HG03521 (cell line): Measurements from ENCODE around the gene TIMMDC1.
"Not testable (repeated sequence)": the region's sequence is repeated elsewhere in the genome, so short reads cannot be mapped to it uniquely, and the experiment has no call there.

ENCODE experiments used
- ATAC-seq: cut with Tn5 transposase; IDR thresholded peaks from one replicate; pipeline ENCODE4 v1.9.1; 2021; ENCODE audit warnings: mild to moderate bottlenecking, moderate library complexity; ENCODE audit not compliant: unreplicated experiment

Gene TIMMDC1

GRCh38 chr3:119553823-119554415 lies 55.6 kb downstream of the TIMMDC1 start:
- ATAC-seq = no peak

DNA sequence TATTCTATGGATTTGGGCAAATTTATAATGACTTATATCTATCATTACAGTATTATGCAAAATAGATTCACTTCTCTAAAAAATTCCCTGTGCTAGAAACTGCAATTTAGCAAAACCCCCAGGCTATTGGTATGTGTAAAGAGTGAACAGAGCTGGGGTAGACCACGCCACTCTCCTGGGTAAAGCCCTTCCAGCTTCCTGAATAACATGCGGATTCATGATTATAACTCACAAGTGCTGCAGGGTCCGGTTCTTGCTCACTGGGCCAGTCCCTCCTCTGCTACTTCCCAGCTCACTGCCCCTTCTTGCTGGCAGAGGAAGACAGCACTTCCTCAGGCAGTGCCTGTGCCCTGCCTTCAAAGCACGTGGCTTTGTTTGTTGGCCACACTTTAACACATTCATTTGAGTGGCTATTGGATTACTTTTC lies 57.0 kb downstream of the TIMMDC1 start:
- no peak for ATAC-seq

- ATAC-seq = no peak
Observed at GRCh38 chr3:119555929-119556328, 57.6 kb downstream of the TIMMDC1 start.

DNA sequence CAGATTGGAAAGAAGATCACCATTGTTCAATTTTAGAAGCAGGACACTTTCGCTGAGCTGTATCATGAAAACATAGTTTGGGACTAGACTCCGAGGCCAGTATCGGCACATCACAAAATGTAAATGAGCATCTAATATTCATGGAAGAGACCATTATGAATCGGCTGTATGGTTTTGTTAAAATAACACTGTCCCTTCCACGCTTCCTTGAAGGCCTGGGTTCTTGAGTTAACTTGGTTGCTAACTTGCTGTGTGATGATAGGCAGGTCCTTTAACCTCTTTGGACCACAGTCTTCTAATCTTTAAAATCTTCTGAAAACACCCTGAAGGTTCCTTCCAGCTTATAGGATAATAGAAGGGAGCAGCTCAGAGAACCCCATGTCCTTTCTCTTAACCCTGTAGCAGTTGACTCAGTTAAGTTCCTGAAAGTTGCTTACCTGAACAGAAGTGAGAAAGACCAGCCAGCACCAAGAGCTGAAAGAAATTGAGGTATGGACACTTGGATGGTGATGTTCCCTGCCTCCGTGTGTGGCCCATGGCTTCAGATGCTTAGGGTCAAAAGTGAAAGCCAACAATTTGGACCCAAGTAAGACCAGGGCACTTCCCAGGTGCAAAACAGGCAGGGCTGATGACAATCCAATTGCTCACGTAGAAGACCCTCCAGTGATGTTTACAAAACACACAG lies 59.0 kb downstream of the TIMMDC1 start:
- no peak for ATAC-seq

DNA sequence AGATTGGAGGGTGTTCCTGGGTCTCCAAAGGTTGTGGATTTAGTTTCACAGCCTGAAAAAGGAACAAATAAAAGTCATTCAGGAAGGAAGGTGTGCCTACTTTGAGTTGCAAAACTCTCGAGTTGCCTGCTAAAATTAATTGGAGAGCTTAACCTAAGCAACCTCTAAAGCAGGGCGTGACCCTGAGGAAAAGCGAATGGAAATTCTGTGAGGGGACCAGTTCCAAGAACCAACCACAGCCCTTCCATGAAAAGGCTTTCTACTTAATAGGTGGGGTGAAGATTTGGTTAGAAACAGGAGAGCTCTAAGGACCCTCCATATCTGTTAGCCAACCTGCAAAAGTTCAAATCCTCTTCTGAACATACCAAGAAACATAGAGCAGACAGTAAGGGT lies 59.5 kb downstream of the TIMMDC1 start:
- ATAC-seq = no peak

DNA sequence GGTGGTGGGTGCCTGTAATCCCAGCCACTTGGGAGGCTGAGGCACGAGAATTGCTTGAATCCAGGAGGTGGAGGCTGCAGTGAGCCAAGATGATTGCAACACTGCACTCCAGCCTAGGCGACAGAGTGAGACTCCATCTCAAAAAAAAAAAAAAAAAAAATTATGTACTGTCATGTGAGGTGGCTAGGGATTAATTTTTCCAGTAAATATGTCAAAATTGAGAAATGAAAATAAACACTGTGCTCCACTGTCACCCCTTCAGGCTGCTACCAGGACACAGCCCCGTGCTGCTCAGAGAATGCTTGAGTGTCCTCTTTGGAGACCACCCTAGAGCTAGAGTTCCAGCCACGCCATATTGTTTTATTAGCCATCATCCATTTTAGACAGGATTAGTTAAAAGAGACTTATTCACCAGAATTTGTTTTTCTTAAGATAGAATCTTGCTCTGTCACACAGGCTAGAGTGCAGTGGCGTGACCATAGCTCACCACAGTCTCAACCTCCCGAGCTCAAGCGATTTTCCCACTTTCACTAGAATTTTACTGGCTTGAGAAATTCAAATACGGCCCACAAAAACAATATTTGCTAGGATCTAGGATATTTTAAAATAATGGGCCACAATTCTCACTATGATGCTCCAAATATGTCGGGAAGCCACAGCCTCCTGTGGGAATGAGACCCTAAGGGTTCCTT lies 60.4 kb downstream of the TIMMDC1 start:
- ATAC-seq = no peak

- peak; percentile 61 for ATAC-seq
Observed at GRCh38 chr3:119559441-119559963, 61.2 kb downstream of the TIMMDC1 start, which contains the start of gene CD80. TSS of gene CD80 (minus strand) at chr3:119559614. CDS start at chr3:119557728, 1,886 bp downstream.

GRCh38 chr3:119560160-119560559 lies 61.8 kb downstream of the TIMMDC1 start:
- no peak for ATAC-seq

DNA sequence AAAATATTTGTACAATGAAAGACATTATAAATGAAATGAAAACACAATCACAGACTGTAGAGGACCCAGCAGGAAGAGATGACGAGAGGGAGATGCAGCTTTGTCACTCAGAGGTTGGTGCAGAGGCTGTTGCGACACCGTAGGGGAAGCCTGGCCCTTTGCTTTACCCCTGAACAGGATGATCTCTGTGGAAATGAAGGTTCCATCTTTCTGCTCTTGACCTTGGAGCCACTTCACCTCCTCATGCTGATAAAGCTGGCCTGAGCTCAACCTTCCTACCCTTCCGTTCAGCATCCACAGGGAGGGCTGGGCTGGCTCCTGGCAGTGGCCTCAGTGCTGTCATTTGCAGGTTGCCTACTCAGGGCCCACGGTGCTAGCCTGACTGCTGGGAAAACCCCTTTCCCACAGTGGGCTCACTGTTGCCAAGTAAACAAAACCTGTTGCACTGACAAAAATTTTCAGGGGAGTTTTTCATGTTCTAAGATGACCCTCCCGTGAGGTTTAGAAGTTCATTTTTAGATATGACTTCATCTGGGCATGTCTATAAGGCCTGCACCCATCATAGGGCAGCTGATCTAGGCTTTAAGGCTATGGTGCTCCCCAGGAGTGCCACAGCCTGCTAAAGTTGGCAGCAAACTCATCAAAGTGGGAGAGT lies 64.1 kb downstream of the TIMMDC1 start:
- ATAC-seq = peak; percentile 60

GRCh38 chr3:119563334-119563733 lies 65.0 kb downstream of the TIMMDC1 start:
- not testable (repeated sequence) for ATAC-seq

- no peak for ATAC-seq
Observed at GRCh38 chr3:119569156-119569555, 70.8 kb downstream of the TIMMDC1 start.

- no peak for ATAC-seq
Observed at GRCh38 chr3:119570229-119570628, 71.9 kb downstream of the TIMMDC1 start.

- ATAC-seq = no peak
Observed at GRCh38 chr3:119571230-119571629, 72.9 kb downstream of the TIMMDC1 start.

GRCh38 chr3:119571688-119572087 lies 73.3 kb downstream of the TIMMDC1 start:
- ATAC-seq = no peak
